Measurements from ENCODE around the gene NUP50. TPM values are rescaled to one million over a fixed set of nuclear protein-coding genes. Genes with fewer than 3 reads are reported as not detected.
A peak's percentile ranks its signal among the peaks of the same experiment; 100 is the strongest.
"Not testable (repeated sequence)": the region's sequence is repeated elsewhere in the genome, so short reads cannot be mapped to it uniquely, and the experiment has no call there.

The NUP50 gene
- total RNA-seq, 1 experiment from 2014 or later: 38.1 TPM

- DNase-seq (ENCODE audit: low read depth): no peak
Measured at GRCh38 chr22:45162531-45162930, 1.2 kb upstream of the NUP50 start.

- peak; percentile 42 for DNase-seq (ENCODE audit: low read depth)
Measured at GRCh38 chr22:45163099-45163450, 650 bp upstream of the NUP50 start.

GRCh38 chr22:45164270-45165088 lies 754 bp downstream of the NUP50 start:
- no peak for DNase-seq (ENCODE audit: low read depth)

GRCh38 chr22:45166932-45167331 lies 3.2 kb downstream of the NUP50 start:
- no peak for DNase-seq (ENCODE audit: low read depth)

GRCh38 chr22:45169591-45170466 lies 6.1 kb downstream of the NUP50 start:
- DNase-seq (ENCODE audit: low read depth): peak; percentile 65

- DNase-seq (ENCODE audit: low read depth): no peak
Measured at GRCh38 chr22:45171830-45172229, 8.1 kb downstream of the NUP50 start.

- DNase-seq (ENCODE audit: low read depth): no peak
Measured at GRCh38 chr22:45172881-45173585, 9.3 kb downstream of the NUP50 start.

DNA sequence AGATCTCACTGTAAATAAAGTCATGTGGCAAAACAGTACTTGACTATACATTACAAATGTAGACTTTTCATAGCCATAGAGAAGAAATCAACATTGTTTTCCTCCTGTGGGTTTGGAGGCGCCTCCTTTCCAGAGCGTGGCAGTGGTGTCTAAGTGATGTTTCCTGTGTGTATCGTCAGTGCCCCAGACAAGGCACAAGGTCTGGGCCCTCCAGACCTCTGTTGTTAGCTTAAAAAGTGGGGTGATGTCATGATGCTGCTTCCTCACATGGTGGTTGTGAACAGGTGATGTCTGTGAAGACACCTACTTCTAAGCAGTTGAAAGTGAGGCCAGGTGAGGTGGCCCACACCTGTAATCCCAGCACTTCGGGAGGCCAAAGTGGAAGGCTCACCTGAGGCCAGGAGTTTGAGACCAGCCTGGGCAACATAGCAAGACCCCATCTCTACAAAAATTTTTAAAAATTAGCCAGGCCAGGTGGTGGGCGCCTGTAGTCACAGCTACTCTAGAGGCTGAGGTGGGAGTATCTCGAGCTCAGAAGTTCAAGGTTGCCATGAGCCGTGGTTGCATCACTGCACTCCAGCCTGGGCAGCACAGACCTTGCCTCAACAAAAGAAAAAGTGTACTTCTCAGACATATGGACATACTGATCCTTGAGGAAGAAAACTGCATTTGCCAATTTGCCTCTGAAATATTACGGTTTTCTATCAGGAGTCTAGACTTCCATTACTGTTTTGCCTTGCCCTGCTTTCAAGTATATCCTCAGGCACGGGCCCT lies 15.7 kb downstream of the NUP50 start:
- DNase-seq (ENCODE audit: low read depth): no peak

DNA sequence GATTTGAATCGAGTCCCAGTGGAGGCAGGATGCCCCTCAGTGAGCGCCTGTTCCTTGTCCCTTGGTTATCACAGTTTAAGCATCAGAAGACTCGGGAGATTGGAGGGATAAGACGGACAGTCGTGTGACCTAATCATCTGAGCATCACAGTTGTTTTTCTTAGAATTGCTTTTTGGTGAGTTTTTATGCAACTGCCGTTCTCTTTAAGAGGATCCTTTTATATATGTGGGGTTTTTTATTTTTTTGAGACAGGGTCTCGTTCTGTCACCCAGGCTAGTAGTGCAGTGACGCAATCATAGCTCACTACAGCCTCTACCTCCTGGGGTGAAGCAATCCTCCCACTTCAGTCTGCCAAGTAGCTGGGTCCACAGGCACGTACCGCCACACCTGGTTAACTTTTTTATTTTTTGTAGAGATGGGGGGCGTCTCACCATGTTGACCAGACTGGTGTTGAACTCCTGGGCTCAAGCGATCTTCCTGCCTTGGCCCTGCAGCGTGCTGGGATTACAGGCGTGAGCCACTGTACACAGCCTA lies 16.5 kb downstream of the NUP50 start:
- DNase-seq (ENCODE audit: low read depth): no peak

GRCh38 chr22:45181240-45181639 lies 17.5 kb downstream of the NUP50 start:
- no peak for DNase-seq (ENCODE audit: low read depth)

- DNase-seq (ENCODE audit: low read depth): no peak
Measured at GRCh38 chr22:45181766-45182165, 18.0 kb downstream of the NUP50 start.

DNA sequence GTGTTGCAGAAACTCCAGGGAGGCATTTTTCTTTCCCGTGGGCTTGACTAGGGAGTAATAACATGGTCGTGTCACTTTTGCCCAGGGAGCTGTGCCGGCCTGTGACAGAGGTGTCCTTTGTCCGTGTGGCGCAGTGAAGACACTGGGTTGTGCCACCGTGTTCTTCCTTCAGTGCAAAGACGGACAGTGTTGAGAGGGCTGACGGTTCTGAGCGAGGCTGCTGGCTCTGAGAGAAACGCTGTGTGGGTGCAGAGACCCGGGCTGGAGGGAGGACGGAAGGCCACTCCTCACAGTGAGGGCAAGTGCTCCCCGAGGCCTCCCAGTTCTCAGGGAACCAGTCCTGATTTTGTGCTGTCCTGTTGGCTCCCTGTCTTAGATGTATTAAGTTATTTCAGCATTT lies 20.2 kb downstream of the NUP50 start:
- DNase-seq (ENCODE audit: low read depth): no peak

GRCh38 chr22:45185718-45186514 lies 22.2 kb downstream of the NUP50 start:
- DNase-seq (ENCODE audit: low read depth): no peak

GRCh38 chr22:45187891-45188290 lies 24.2 kb downstream of the NUP50 start:
- DNase-seq (ENCODE audit: low read depth): no peak

- DNase-seq (ENCODE audit: low read depth): no peak
Measured at GRCh38 chr22:45188779-45189178, 25.1 kb downstream of the NUP50 start.

- no peak for DNase-seq (ENCODE audit: low read depth)
Measured at GRCh38 chr22:45190202-45190872, 26.6 kb downstream of the NUP50 start.

- not testable (repeated sequence) for DNase-seq (ENCODE audit: low read depth)
Measured at GRCh38 chr22:45191746-45192145, 28.0 kb downstream of the NUP50 start.

DNA sequence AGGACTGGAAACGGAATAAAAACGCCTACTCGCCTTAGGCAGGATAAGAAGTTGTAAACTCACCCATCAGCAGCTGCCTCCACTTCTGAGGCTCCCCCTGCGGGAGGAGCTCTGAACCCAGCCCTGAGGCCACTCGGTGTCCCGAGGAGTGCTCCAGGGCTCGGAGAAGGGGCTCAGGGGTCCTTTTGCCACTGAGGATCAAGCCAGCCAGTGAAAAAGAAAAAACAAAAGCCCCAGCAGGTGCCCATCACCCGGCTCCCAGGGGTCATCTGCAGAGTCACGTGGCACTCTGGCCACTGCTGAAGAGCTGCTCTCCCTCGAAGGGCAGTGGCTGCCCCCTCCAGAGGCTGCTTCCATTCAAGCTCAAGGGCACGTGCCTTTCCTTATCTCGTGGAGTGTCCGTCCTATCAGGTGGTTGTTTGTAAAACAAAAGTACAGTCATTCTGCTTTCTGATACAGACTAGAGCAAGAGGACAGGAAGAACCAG lies 29.0 kb downstream of the NUP50 start:
- DNase-seq (ENCODE audit: low read depth): no peak

GRCh38 chr22:45194686-45195085 lies 31.0 kb downstream of the NUP50 start:
- no peak for DNase-seq (ENCODE audit: low read depth)

- DNase-seq (ENCODE audit: low read depth): no peak
Measured at GRCh38 chr22:45195616-45196015, 31.9 kb downstream of the NUP50 start.
